Testis (tissue), 3 donors: ENCODE measurements around the gene ZCCHC2. TPM values are rescaled to one million over a fixed set of nuclear protein-coding genes. Genes with fewer than 3 reads are reported as not detected.
A peak's percentile ranks its signal among the peaks of the same experiment; 100 is the strongest.

ENCODE experiments used
- DNase-seq: peaks from one replicate; pipeline ENCODE4 v3.0.0-alpha.2; 2019
- H3K27ac ChIP-seq, 2 donors: fragments of 200-600 bp; sonication (generic); one replicate each; pipeline ENCODE4 v1.5.1; 2019
- H3K27me3 ChIP-seq: fragments of 200-600 bp; sonication (generic); one replicate; pipeline ENCODE4 v1.5.1; 2019
- H3K36me3 ChIP-seq: fragments of 200-600 bp; sonication (generic); one replicate; pipeline ENCODE4 v1.5.1; 2017; ENCODE audit warnings: low read depth; ENCODE audit errors: missing control alignments
- H3K4me1 ChIP-seq: fragments of 200-600 bp; sonication (generic); one replicate; pipeline ENCODE4 v1.5.1; 2019
- H3K4me3 ChIP-seq, 2 donors: fragments of 200-600 bp; sonication (generic); one replicate each; pipeline ENCODE4 v1.5.1; 2017 to 2019
- H3K9me3 ChIP-seq: fragments of 200-600 bp; sonication (generic); one replicate; pipeline ENCODE4 v1.5.1; 2017
- CTCF ChIP-seq, 3 experiments: fragments of 450-650 bp in 2 of 3; fragments of 200-600 bp in 1 of 3; sonication (generic) in 1 of 3; IDR thresholded peaks; one replicate each; pipeline ENCODE4 v1.5.1; 2016 to 2019; ENCODE audit warnings: antibody characterized with exemption in 3 of 3, mild to moderate bottlenecking in 2 of 3, moderate library complexity in 1 of 3
- POLR2A ChIP-seq: fragments of 450-650 bp; IDR thresholded peaks from one replicate; pipeline ENCODE4 v1.6.1; 2017; ENCODE audit warnings: antibody characterized with exemption, mild to moderate bottlenecking, moderate library complexity
- WGBS, 2 donors: methylation state at CpG; one replicate each; pipeline ENCODE4 v1.1.5; 2018; 5-methylcytosine and 5-hydroxymethylcytosine counted together
- intact Hi-C: fragments of 100-400 bp; cut with DNase I; formaldehyde crosslinking; loops from one replicate; pipeline ENCODE4 v1.15.1; 2023; ENCODE audit warnings: low total_unique reads
- polyA plus RNA-seq: library from polyadenylated mRNA; stranded (reverse); fragments of 350-450 nt; fragmentation: Illumina TruSeq; extraction: RNeasy Lipid Tissue Mini Kit (QIAGEN cat#74804); gene quantifications from one replicate; pipeline ENCODE4 v1.2.3, GENCODE V29; 2014; ENCODE audit warnings: low read depth, low replicate concordance; ENCODE audit not compliant: insufficient read depth
- total RNA-seq, 2 donors: library from RNA; depleted of rRNA; stranded (reverse); fragments of >200 nt; gene quantifications; one replicate each; pipeline ENCODE4 v1.2.3, GENCODE V29; 2016

The ZCCHC2 gene
- total and polyA plus RNA-seq, 3 donors from 2014 or later, result 46.2 to 56.9 (median 51.6) TPM

DNA sequence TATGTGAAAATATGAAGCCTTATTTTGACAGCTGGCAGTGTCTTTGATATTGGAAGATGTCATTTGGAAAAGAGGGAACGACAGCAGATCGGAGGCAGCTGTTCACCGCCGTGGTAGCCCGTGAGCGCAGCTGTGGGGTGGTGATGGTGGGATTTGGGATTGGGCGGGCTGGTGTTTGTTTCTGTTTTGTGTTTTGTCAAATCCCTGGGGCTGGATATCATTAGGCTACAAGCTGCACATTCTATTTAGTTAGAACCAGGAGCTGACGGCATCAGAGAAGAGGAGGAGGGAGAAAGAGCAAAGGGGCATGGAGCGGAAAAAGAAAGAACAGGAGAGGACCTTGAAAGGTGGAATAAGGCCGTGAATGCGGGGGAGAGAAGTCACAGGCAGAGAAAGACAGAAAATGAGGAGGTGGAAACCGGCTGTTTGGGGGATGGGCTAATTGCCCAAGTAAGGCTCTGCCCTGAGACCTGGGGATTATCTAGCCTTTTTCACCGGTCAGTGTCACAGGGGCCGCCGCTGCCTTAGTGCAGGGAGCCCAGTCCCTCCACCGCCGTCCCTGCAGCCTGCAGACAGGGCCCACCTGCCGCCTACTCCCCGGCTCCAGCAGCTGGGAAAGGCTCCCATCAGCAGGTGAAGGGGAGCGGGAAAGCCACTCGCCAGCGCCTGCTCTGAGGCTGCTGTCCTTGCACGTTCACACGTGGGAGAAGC is 88.0 kb downstream of the ZCCHC2 start:
- no peak for TF ChIP-seq POLR2A
- intact Hi-C loops, result no loop called here
- no peaks in the 10 kb centered on the region for H3K9me3 ChIP-seq
- H3K36me3 ChIP-seq, result no peaks in the 10 kb centered on the region
- H3K4me3 ChIP-seq, result peak overlapping the region in 1 of 2 donors; percentile 26
- no peaks in the 10 kb centered on the region for H3K27me3 ChIP-seq
- DNase-seq, result peak; percentile 36
- H3K4me1 ChIP-seq, result peaks cover 22% of the 10 kb centered on the region
- H3K27ac ChIP-seq, result no peak overlapping the region
- WGBS, 2 donors, result 12 to 18% methylated on average over 24 of the region's 24 CpGs

DNA sequence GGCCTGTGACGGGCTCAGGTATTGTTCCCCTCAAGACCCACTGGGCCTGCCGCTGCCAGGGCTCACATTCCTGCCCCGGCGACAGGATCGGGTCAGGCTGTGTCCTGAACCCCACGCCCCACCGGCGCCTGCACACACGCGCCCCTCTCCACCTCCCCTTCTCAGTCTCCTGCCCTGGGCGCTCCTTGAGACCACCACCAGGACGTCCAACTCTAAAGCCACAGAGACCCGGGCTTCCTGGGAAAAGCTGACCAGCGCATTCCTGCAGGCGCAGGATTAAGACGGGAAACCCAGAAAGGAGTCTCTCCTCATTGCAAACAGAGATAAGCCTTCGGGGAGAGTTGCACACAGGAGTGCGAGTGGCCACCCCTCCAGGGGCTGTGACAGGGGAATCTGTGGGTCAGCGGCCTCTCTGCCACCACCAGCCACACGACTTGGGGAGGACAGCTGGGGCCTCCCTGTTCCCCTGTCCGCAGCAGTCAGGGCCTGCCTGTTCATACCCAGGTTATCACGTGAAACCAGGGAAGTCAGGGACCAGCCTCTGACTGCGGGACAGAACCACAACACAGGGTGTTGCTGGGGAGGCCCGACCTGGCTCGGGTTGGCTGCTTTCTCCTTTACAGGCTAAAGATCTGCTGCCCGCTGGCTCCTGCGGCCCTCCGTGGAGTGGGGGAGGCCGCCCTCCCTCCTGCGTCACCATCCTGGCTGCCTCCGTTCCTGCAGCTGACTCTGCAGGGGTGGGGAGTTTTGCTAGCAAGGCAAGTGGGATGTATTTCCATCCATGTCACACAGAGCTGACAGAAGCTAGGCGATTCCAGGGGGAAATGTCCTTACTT is 88.8 kb downstream of the ZCCHC2 start:
- H3K36me3 ChIP-seq, result no peaks in the 10 kb centered on the region
- no peak overlapping the region for H3K27ac ChIP-seq
- no peaks in the 10 kb centered on the region for H3K9me3 ChIP-seq
- H3K4me3 ChIP-seq, result peak overlapping the region in 1 of 2 donors; percentile 26
- WGBS, 2 donors, result 38 to 40% methylated on average over 23 to 32 of the region's 32 CpGs
- H3K27me3 ChIP-seq, result no peaks in the 10 kb centered on the region
- DNase-seq, result peak; percentile 51
- intact Hi-C loops, result no loop called here
- no peak for TF ChIP-seq POLR2A
- no peak for TF ChIP-seq CTCF (IDR thresholded peaks at IDR 0.05)
- H3K4me1 ChIP-seq, result peaks cover 22% of the 10 kb centered on the region

GRCh38 chr18:62612289-62612645 is 89.4 kb downstream of the ZCCHC2 start:
- 43 to 69% methylated on average over 4 of the region's 4 CpGs for WGBS, 2 donors
- H3K27me3 ChIP-seq, result no peaks in the 10 kb centered on the region
- H3K27ac ChIP-seq, result no peak overlapping the region
- no peak for TF ChIP-seq CTCF (IDR thresholded peaks at IDR 0.05)
- no peak for TF ChIP-seq POLR2A
- H3K36me3 ChIP-seq, result no peaks in the 10 kb centered on the region
- DNase-seq, result no peak
- H3K4me3 ChIP-seq, result no peak overlapping the region
- intact Hi-C loops, result no loop called here
- H3K4me1 ChIP-seq, result peaks cover 22% of the 10 kb centered on the region
- H3K9me3 ChIP-seq, result no peaks in the 10 kb centered on the region

DNA sequence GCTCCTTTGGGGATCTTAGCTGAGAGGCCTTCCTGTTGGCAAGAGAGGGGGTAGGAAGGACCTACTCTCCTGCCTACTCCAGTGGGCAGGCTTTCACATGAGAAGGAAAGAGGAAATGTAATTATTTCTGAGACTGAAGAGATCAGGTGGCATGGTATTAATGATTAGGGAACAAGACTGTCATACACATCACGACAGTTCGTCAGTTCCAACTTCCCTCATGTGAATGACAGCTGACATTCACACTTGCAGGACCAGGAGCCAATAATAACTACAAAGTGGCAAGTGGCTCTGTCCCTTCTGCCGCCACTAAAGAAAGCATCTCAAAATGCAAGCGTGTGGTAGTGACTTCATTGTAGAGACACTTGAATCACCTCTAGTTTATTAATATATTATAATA is 90.0 kb downstream of the ZCCHC2 start:
- TF ChIP-seq CTCF (IDR thresholded peaks at IDR 0.05), result no peak
- TF ChIP-seq POLR2A, result no peak
- Histone ChIP-seq H3K4me3 (no peak overlapping the region), H3K4me1 (peaks cover 22% of the 10 kb centered on the region), H3K36me3 (no peaks in the 10 kb centered on the region), H3K27me3 (no peaks in the 10 kb centered on the region), H3K27ac (no peak overlapping the region), H3K9me3 (no peaks in the 10 kb centered on the region)
- no peak for DNase-seq
- intact Hi-C loops, result no loop called here
- WGBS, 2 donors, result 88 to 89% methylated on average over 4 of the region's 4 CpGs

- no peak for DNase-seq
- Histone ChIP-seq H3K4me3 (no peak overlapping the region), H3K36me3 (no peaks in the 10 kb centered on the region), H3K9me3 (no peaks in the 10 kb centered on the region), H3K27ac (no peak overlapping the region), H3K27me3 (no peaks in the 10 kb centered on the region), H3K4me1 (peaks cover 22% of the 10 kb centered on the region)
- intact Hi-C loops, result no loop called here
- WGBS, 2 donors, result 82 to 94% methylated on average over 6 to 9 of the region's 9 CpGs
- TF ChIP-seq CTCF (IDR thresholded peaks at IDR 0.05), result no peak
These were observed 91.7 kb downstream of the ZCCHC2 start for GRCh38 chr18:62614494-62614893.
